ENCODE results near the gene BAIAP2L2. TPM values are rescaled to one million over a fixed set of nuclear protein-coding genes. Genes with fewer than 3 reads are reported as not detected.

BAIAP2L2 gene
- total RNA-seq, 2 donors from 2014 or later = 0.14 to 5.5 TPM

- H3K9me3 ChIP-seq = no peaks in the 10 kb centered on the region
- no peak overlapping the region for H3K4me3 ChIP-seq
- intact Hi-C loops (cut with DNase I) = no loop called here
- peaks cover 11% of the 10 kb centered on the region for H3K4me1 ChIP-seq (replicated peaks)
- H3K36me3 ChIP-seq = no peaks in the 10 kb centered on the region
- DNase-seq (ENCODE audit: low spot score) = no peak
- no peaks in the 10 kb centered on the region for H3K27me3 ChIP-seq (replicated peaks; ENCODE audit: insufficient read depth)
- TF ChIP-seq POLR2AphosphoS5 (IDR thresholded peaks at IDR 0.05) = no peak
- TF ChIP-seq POLR2A (IDR thresholded peaks at IDR 0.05) = no peak
- TF ChIP-seq, protein P1, sequence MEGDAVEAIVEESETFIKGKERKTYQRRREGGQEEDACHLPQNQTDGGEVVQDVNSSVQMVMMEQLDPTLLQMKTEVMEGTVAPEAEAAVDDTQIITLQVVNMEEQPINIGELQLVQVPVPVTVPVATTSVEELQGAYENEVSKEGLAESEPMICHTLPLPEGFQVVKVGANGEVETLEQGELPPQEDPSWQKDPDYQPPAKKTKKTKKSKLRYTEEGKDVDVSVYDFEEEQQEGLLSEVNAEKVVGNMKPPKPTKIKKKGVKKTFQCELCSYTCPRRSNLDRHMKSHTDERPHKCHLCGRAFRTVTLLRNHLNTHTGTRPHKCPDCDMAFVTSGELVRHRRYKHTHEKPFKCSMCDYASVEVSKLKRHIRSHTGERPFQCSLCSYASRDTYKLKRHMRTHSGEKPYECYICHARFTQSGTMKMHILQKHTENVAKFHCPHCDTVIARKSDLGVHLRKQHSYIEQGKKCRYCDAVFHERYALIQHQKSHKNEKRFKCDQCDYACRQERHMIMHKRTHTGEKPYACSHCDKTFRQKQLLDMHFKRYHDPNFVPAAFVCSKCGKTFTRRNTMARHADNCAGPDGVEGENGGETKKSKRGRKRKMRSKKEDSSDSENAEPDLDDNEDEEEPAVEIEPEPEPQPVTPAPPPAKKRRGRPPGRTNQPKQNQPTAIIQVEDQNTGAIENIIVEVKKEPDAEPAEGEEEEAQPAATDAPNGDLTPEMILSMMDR (IDR thresholded peaks at IDR 0.05) = no peak
- peak overlapping the region; percentile 19 to 26 for H3K27ac ChIP-seq
- WGBS = 69% methylated on average over 10 of the region's 10 CpGs
These were observed 74.0 kb downstream of the BAIAP2L2 start for GRCh38 chr22:38036392-38037062.

DNA sequence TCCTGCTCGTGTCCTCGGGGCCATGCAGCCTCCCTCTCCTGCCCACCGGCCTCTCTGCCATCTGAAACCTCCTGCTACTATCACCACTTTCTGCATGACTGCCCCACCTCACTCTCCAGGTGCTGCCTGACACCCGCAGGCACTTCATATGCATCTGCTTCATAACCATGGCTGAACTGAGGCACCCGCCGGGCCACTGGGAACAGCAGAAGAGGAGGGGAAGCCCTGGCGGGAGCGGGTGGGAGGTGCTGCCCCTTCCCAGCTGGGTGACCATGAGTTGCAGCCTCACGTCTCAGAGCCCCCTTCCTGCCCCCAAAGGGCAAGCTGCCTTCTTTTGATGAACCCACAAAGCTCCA, 75.0 kb downstream of the BAIAP2L2 start:
- WGBS = 87% methylated on average over 9 of the region's 9 CpGs
- TF ChIP-seq, protein P1 (IDR thresholded peaks at IDR 0.05) = no peak
- TF ChIP-seq POLR2AphosphoS5 (IDR thresholded peaks at IDR 0.05) (no peak), POLR2A (IDR thresholded peaks at IDR 0.05) (no peak)
- DNase-seq (ENCODE audit: low spot score) = no peak
- Histone ChIP-seq H3K4me3 (no peak overlapping the region), H3K36me3 (no peaks in the 10 kb centered on the region), H3K9me3 (no peaks in the 10 kb centered on the region), H3K27me3 (replicated peaks; ENCODE audit: insufficient read depth) (no peaks in the 10 kb centered on the region), H3K4me1 (replicated peaks) (peaks cover 11% of the 10 kb centered on the region), H3K27ac (peak overlapping the region in 1 of 2 donors; percentile 70)
- intact Hi-C loops (cut with DNase I) = no loop called here

Other genes starting within 250 kb of the BAIAP2L2 start
- gene MICALL1, start 204.4 kb downstream of the BAIAP2L2 start, total RNA-seq = 10 to 100 TPM; 42.8 to 62.8 TPM
- 1 to 10 TPM in 1 of 2 donors, not detected in 1; 9.7 TPM for gene C22orf23, start 157.1 kb downstream of the BAIAP2L2 start, total RNA-seq
- 100 to 1,000 TPM in 1 of 2 donors, 10 to 100 TPM in 1; 63.1 to 157 TPM for gene POLR2F, start 157.0 kb downstream of the BAIAP2L2 start, total RNA-seq
- 1 to 10 TPM; 3.3 to 8.1 TPM for gene SOX10, start 126.1 kb downstream of the BAIAP2L2 start, total RNA-seq
- 100 to 1,000 TPM in 1 of 2 donors, 10 to 100 TPM in 1; 90.0 to 114 TPM for gene PICK1, start 53.3 kb downstream of the BAIAP2L2 start, total RNA-seq
- gene SLC16A8, start 26.5 kb downstream of the BAIAP2L2 start, total RNA-seq = under 1 TPM; 0.28 to 0.59 TPM
- gene PLA2G6, start 71.1 kb upstream of the BAIAP2L2 start, total RNA-seq = 100 to 1,000 TPM in 1 of 2 donors, 10 to 100 TPM in 1; 61.5 to 138 TPM
- 10 to 100 TPM; 23.6 to 26.0 TPM for gene MAFF, start 91.3 kb upstream of the BAIAP2L2 start, total RNA-seq
- gene TMEM184B, start 162.3 kb upstream of the BAIAP2L2 start, total RNA-seq = 100 to 1,000 TPM in 1 of 2 donors, 10 to 100 TPM in 1; 76.0 to 137 TPM
- 100 to 1,000 TPM in 1 of 2 donors, 10 to 100 TPM in 1; 82.8 to 190 TPM for gene CSNK1E, start 206.7 kb upstream of the BAIAP2L2 start, total RNA-seq

Measured in prostate gland (tissue), 2 donors.